GM12878 (cell line): ENCODE measurements around the gene NLGN1. TPM values are rescaled to one million over a fixed set of nuclear protein-coding genes. Genes with fewer than 3 reads are reported as not detected.

Experiments used
- ATAC-seq: fragments of 200-7000 bp; cut with Tn5 transposase; 3 replicates; pipeline ENCODE4 v1.9.1; 2020; ENCODE audit warnings: mild to moderate bottlenecking, moderate library complexity
- BruUV-seq: library from RNA; stranded (reverse); fragments of 400-500 nt; replicated peaks from 2 replicates; lab custom pipeline; 2021; lab: Mats Ljungman, UMichigan
- CTCF ChIA-PET: fragments of 300-600 bp; sonication (Branson Sonifier 250); formaldehyde crosslinking; extraction: SDS; loops from one replicate; lab custom pipeline; 2021; ENCODE audit warnings: inconsistent platforms; lab: Yijun Ruan, JAX
- POLR2A ChIA-PET: fragments of 350-600 bp; formaldehyde crosslinking; extraction: SDS; loops from one replicate; lab custom pipeline; 2021; ENCODE audit warnings: inconsistent platforms; lab: Charles Lee
- RAD21 ChIA-PET: fragments of 300-600 bp; sonication (Branson Sonifier 250); formaldehyde crosslinking; loops from one replicate; lab custom pipeline; 2023; ENCODE audit warnings: antibody characterized with exemption; ENCODE audit not compliant: unreplicated experiment; lab: Charles Lee
- SMC1A ChIA-PET: fragments of 300-600 bp; sonication (Branson Sonifier 250); formaldehyde crosslinking; loops from one replicate; lab custom pipeline; 2023; ENCODE audit not compliant: unreplicated experiment, uncharacterized antibody; lab: Charles Lee
- DNase-seq: peaks from one replicate; pipeline ENCODE4 v3.0.0-alpha.2; 2011; ENCODE audit warnings: low read depth, low spot score
- FAIRE-seq: peaks from 3 replicates; lab custom pipeline; 2011; peaks lifted over from hg19 to GRCh38; lab: Jason Lieb, UNC
- H2AFZ ChIP-seq: 2 replicates; pipeline ENCODE4 v1.6.0; 2011; ENCODE audit warnings: low read depth, low read length, control low read depth; ENCODE audit not compliant: control insufficient read depth
- H3K27ac ChIP-seq: 2 replicates; pipeline ENCODE4 v1.5.1; 2011; ENCODE audit warnings: control low read depth; ENCODE audit not compliant: control insufficient read depth, insufficient read depth
- H3K27me3 ChIP-seq, 2 experiments: replicated peaks in 1 of 2; 2 replicates each; pipeline versions ENCODE4 v1.6.0 to v1.6.1; 2011; ENCODE audit warnings: low read length in 1 of 2; ENCODE audit not compliant: control insufficient read depth in 2 of 2, insufficient read depth in 2 of 2
- H3K36me3 ChIP-seq, 2 experiments: 2 replicates each; pipeline ENCODE4 v1.5.1; 2011; ENCODE audit warnings: low read length in 1 of 2; ENCODE audit not compliant: control insufficient read depth in 2 of 2, insufficient read depth in 2 of 2
- H3K4me1 ChIP-seq: 2 replicates; pipeline ENCODE4 v1.6.1; 2011; ENCODE audit warnings: mild to moderate bottlenecking, low read length, moderate library complexity, mixed read lengths; ENCODE audit not compliant: control insufficient read depth, insufficient read depth
- H3K4me2 ChIP-seq: 2 replicates; pipeline ENCODE4 v1.6.0; 2011; ENCODE audit warnings: control low read depth; ENCODE audit not compliant: control insufficient read depth, insufficient read depth
- H3K4me3 ChIP-seq: fragments of 200-600 bp; sonication (generic); 2 replicates; pipeline ENCODE4 v1.5.1; 2016
- H3K79me2 ChIP-seq: 2 replicates; pipeline ENCODE4 v1.6.0; 2011; ENCODE audit warnings: low read length; ENCODE audit not compliant: control insufficient read depth, insufficient read depth
- H3K9ac ChIP-seq: 2 replicates; pipeline ENCODE4 v1.8.0; 2011; ENCODE audit warnings: low read length, control low read depth, mixed read lengths; ENCODE audit not compliant: control insufficient read depth, insufficient read depth
- H3K9me3 ChIP-seq: replicated peaks from 3 replicates; pipeline ENCODE4 v1.5.1; 2011; ENCODE audit warnings: mild to moderate bottlenecking, low read length; ENCODE audit not compliant: control insufficient read depth, insufficient read depth
- H4K20me1 ChIP-seq: 2 replicates; pipeline ENCODE4 v1.6.0; 2011; ENCODE audit not compliant: control insufficient read depth, insufficient read depth
- ATF3 ChIP-seq: IDR thresholded peaks from 2 replicates; pipeline ENCODE4 v1.6.1; 2011; ENCODE audit warnings: low read depth, mild to moderate bottlenecking, low read length, moderate library complexity, borderline replicate concordance; ENCODE audit errors: extremely low read depth
- BACH1 ChIP-seq: fragments of 450-650 bp; IDR thresholded peaks from 2 replicates; pipeline ENCODE4 v1.6.1; 2017; ENCODE audit warnings: mild to moderate bottlenecking, borderline replicate concordance
- CBFB ChIP-seq: IDR thresholded peaks from 2 replicates; pipeline ENCODE4 v1.6.1; 2016; ENCODE audit warnings: antibody characterized with exemption, low read depth
- JUNB ChIP-seq: IDR thresholded peaks from 2 replicates; pipeline ENCODE4 v1.6.1; 2016; ENCODE audit warnings: antibody characterized with exemption, mild to moderate bottlenecking
- MTA3 ChIP-seq: IDR thresholded peaks from 2 replicates; pipeline ENCODE4 v1.6.1; 2012; ENCODE audit warnings: low read length, inconsistent platforms, borderline replicate concordance
- NKRF ChIP-seq: fragments of 450-650 bp; conservative IDR thresholded peaks from 2 replicates; pipeline ENCODE4 v1.6.1; 2017; ENCODE audit warnings: mild to moderate bottlenecking, moderate library complexity
- NR2C2 ChIP-seq: IDR thresholded peaks from 2 replicates; pipeline ENCODE4 v1.6.1; 2011; ENCODE audit warnings: borderline replicate concordance, low read depth; ENCODE audit not compliant: control insufficient read depth, insufficient read length
- PAX5 ChIP-seq: IDR thresholded peaks from 2 replicates; pipeline ENCODE4 v1.6.1; 2011; ENCODE audit warnings: low read depth, low read length, borderline replicate concordance
- RELA ChIP-seq: fragments of 450-650 bp; IDR thresholded peaks from 2 replicates; pipeline ENCODE4 v1.8.0; 2014; ENCODE audit warnings: borderline replicate concordance; ENCODE audit not compliant: partially characterized antibody
- TAF1 ChIP-seq: IDR thresholded peaks from 2 replicates; pipeline ENCODE4 v1.6.1; 2011; ENCODE audit warnings: mild to moderate bottlenecking, low read depth, low read length, borderline replicate concordance
- TARDBP ChIP-seq: IDR thresholded peaks from 2 replicates; pipeline ENCODE4 v1.6.1; 2016; ENCODE audit warnings: borderline replicate concordance
- YY1 ChIP-seq: IDR thresholded peaks from 2 replicates; pipeline ENCODE4 v1.6.1; 2011; ENCODE audit warnings: low read depth, mild to moderate bottlenecking, low read length
- ZNF217 ChIP-seq: fragments of 450-650 bp; IDR thresholded peaks from 2 replicates; pipeline ENCODE4 v1.6.1; 2017; ENCODE audit warnings: antibody characterized with exemption, mild to moderate bottlenecking
- WGBS: methylation state at CpG from one replicate; pipeline ENCODE4 v1.1.6; 2016; ENCODE audit warnings: low lambda C conversion rate; ENCODE audit not compliant: insufficient replicate concordance, insufficient coverage; ENCODE audit errors: missing lambda C conversion rate; 5-methylcytosine and 5-hydroxymethylcytosine counted together
- in situ Hi-C: fragments of 300-500 bp; cut with MboI; formaldehyde crosslinking; loops from 9 replicates; pipeline ENCODE4 v1.14.3; 2018; ENCODE audit warnings: mixed read lengths
- intact Hi-C: fragments of 100-400 bp; cut with micrococcal nuclease; formaldehyde crosslinking; loops from one replicate; pipeline ENCODE4 v1.14.2; 2022; ENCODE audit not compliant: unreplicated experiment
- polyA plus RNA-seq, 11 experiments: library from polyadenylated mRNA; depleted of rRNA in 4 of 11; unstranded in 6 of 11; stranded (reverse) in 5 of 11; fragments of >200 nt; fragmentation: Nextera tagmentation in 4 of 11; fragmentation: Illumina TruSeq in 1 of 11; extraction: Ambion mirVana in 4 of 11; extraction: Trizol in 1 of 11; gene quantifications; 1 replicate in 1 of 11; 2 replicates in 10 of 11; pipeline versions ENCODE4 v1.2.1 to v1.2.3, GENCODE V29; 2011 to 2016; ENCODE audit warnings: inconsistent platforms in 2 of 11, missing spikeins in 2 of 11, low read depth in 1 of 11
- total RNA-seq, 4 experiments: library from RNA; depleted of rRNA in 3 of 4; stranded (reverse); fragments of >200 nt in 3 of 4; fragmentation: Illumina TruSeq in 1 of 4; extraction: Trizol in 1 of 4; gene quantifications; 2 replicates each; pipeline versions ENCODE4 v1.2.1 to v1.2.3, GENCODE V29; 2013 to 2021
- TF ChIP-seq, protein P1 (sequence below): fragments of 450-650 bp; formaldehyde crosslinking; IDR thresholded peaks from 2 replicates; pipeline ENCODE4 v1.4.0; 2020; ENCODE audit warnings: mild to moderate bottlenecking, moderate library complexity
- TF ChIP-seq, protein P2 (sequence below): fragments of 450-650 bp; IDR thresholded peaks from 2 replicates; pipeline ENCODE4 v1.6.1; 2017; ENCODE audit warnings: borderline replicate concordance

Gene NLGN1
- total and polyA plus RNA-seq, 10 of the 15 experiments (the other 5 are each of a cell fraction or from before 2014, with no cell fraction given) = not detected

DNA sequence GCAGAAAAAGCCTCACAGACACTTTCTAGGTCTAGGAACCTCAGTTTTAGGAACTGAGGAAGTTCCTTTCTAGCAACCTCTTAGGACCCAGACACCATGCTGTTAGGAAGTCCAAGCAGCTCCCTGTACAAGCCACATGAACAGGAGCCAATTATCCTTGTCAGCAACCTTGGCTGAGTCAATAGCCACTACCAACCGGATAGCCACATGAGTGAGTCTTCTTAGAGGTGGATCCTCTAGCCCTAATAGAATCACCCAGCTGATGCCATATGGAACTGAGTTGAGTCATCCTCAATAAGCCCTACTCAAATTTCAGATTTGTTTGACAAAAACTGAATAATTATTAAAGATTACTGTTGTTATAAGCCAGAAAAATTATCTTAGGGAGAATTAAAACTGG, 256.2 kb downstream of the NLGN1 start:
- Histone ChIP-seq H3K9me3 (no peaks in the 10 kb centered on the region), H3K4me2 (no peak overlapping the region), H3K27me3 (no peaks in the 10 kb centered on the region), H4K20me1 (no peaks in the 10 kb centered on the region), H3K27ac (no peak overlapping the region), H2AFZ (no peak overlapping the region), H3K4me1 (no peaks in the 10 kb centered on the region), H3K79me2 (no peaks in the 10 kb centered on the region), H3K36me3 (no peaks in the 10 kb centered on the region), H3K4me3 (no peak overlapping the region), H3K9ac (no peak overlapping the region)
- TF ChIP-seq NKRF (no peak), MTA3 (no peak), JUNB (no peak), CBFB (no peak), ATF3 (no peak), RELA (no peak), BACH1 (no peak), ZNF217 (no peak), TAF1 (no peak), PAX5 (no peak), TARDBP (no peak), NR2C2 (no peak), YY1 (no peak)
- TF ChIP-seq, protein P1, sequence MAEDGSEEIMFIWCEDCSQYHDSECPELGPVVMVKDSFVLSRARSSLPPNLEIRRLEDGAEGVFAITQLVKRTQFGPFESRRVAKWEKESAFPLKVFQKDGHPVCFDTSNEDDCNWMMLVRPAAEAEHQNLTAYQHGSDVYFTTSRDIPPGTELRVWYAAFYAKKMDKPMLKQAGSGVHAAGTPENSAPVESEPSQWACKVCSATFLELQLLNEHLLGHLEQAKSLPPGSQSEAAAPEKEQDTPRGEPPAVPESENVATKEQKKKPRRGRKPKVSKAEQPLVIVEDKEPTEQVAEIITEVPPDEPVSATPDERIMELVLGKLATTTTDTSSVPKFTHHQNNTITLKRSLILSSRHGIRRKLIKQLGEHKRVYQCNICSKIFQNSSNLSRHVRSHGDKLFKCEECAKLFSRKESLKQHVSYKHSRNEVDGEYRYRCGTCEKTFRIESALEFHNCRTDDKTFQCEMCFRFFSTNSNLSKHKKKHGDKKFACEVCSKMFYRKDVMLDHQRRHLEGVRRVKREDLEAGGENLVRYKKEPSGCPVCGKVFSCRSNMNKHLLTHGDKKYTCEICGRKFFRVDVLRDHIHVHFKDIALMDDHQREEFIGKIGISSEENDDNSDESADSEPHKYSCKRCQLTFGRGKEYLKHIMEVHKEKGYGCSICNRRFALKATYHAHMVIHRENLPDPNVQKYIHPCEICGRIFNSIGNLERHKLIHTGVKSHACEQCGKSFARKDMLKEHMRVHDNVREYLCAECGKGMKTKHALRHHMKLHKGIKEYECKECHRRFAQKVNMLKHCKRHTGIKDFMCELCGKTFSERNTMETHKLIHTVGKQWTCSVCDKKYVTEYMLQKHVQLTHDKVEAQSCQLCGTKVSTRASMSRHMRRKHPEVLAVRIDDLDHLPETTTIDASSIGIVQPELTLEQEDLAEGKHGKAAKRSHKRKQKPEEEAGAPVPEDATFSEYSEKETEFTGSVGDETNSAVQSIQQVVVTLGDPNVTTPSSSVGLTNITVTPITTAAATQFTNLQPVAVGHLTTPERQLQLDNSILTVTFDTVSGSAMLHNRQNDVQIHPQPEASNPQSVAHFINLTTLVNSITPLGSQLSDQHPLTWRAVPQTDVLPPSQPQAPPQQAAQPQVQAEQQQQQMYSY (CRISPR knock-in tag) = no peak
- TF ChIP-seq, protein P2, sequence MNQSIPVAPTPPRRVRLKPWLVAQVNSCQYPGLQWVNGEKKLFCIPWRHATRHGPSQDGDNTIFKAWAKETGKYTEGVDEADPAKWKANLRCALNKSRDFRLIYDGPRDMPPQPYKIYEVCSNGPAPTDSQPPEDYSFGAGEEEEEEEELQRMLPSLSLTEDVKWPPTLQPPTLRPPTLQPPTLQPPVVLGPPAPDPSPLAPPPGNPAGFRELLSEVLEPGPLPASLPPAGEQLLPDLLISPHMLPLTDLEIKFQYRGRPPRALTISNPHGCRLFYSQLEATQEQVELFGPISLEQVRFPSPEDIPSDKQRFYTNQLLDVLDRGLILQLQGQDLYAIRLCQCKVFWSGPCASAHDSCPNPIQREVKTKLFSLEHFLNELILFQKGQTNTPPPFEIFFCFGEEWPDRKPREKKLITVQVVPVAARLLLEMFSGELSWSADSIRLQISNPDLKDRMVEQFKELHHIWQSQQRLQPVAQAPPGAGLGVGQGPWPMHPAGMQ = no peak
- ChIA-PET RAD21 (no interaction called here), POLR2A (no interaction called here), CTCF (no interaction called here), SMC1A (no interaction called here)
- no peak for ATAC-seq
- BruUV-seq = no TSS peak
- WGBS = 0% methylated on average over 1 of the region's 1 CpG
- in situ Hi-C loops (no loop called here), intact Hi-C loops (no loop called here)
- DNase-seq = no peak
- no peak for FAIRE-seq
